ENCODE results near the gene PEF1. TPM values are rescaled to one million over a fixed set of nuclear protein-coding genes. Genes with fewer than 3 reads are reported as not detected.

PEF1 gene
- total RNA-seq, 1 donor from 2014 or later, result 43.8 TPM

GRCh38 chr1:31615939-31616338 is 28.7 kb downstream of the PEF1 start:
- Mint-ChIP-seq H3K4me3 (no peak overlapping the region), H3K4me1 (peaks cover 8% of the 10 kb centered on the region), H3K27ac (no peak overlapping the region), H3K9me3 (peaks cover 4% of the 10 kb centered on the region), H3K36me3 (no peaks in the 10 kb centered on the region), H3K27me3 (ENCODE audit: low read depth) (peaks cover 20% of the 10 kb centered on the region)
- no peak for DNase-seq (ENCODE audit: low spot score in 2 of 2, unreplicated experiment in 2 of 2)
- no peak for TF ChIP-seq CTCF (IDR thresholded peaks at IDR 0.05; ENCODE audit: unreplicated experiment)

- Mint-ChIP-seq H3K9me3 (peaks cover 4% of the 10 kb centered on the region), H3K36me3 (no peaks in the 10 kb centered on the region), H3K27ac (no peak overlapping the region), H3K4me3 (no peak overlapping the region), H3K4me1 (peaks cover 11% of the 10 kb centered on the region), H3K27me3 (ENCODE audit: low read depth) (peaks cover 20% of the 10 kb centered on the region)
- no peak for DNase-seq (ENCODE audit: low spot score in 2 of 2, unreplicated experiment in 2 of 2)
- TF ChIP-seq CTCF (IDR thresholded peaks at IDR 0.05; ENCODE audit: unreplicated experiment), result no peak
Measured at GRCh38 chr1:31615414-31615813, 29.3 kb downstream of the PEF1 start.

DNA sequence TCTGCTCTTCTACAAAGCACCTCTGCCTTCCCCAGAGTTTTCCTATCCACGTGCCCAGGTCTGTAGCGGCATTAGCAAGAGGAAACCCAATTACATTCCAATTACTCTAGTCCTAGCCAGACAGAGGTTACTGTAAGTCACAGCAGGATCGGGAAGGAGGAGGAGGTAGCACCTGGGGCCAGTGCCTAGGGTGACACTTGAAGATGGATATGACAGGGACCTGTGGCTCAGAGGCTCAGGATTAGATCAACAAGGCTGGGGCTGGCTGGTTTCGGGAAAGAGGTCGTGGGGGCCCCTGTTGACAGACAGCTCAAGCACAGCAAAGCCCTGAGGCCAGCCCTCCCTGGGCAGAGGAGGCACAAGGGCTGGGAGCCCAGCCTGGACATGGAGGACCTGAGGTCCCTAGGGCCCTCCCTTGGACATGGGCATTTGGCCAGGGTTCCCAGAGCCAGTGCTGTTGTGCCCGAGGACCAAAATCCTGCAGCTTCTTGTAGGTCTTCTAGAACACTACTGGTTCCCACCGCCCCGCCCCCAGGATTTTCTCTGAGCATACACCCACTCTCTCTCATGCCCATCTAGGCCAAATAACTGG is 30.2 kb downstream of the PEF1 start:
- peaks cover 17% of the 10 kb centered on the region for H3K4me1 Mint-ChIP-seq
- H3K36me3 Mint-ChIP-seq, result no peaks in the 10 kb centered on the region
- no peak overlapping the region for H3K27ac Mint-ChIP-seq
- no peak for TF ChIP-seq CTCF (IDR thresholded peaks at IDR 0.05; ENCODE audit: unreplicated experiment)
- no peak for DNase-seq (ENCODE audit: low spot score in 2 of 2, unreplicated experiment in 2 of 2)
- H3K9me3 Mint-ChIP-seq, result peaks cover 4% of the 10 kb centered on the region
- no peak overlapping the region for H3K4me3 Mint-ChIP-seq
- peaks cover 20% of the 10 kb centered on the region for H3K27me3 Mint-ChIP-seq (ENCODE audit: low read depth)

DNA sequence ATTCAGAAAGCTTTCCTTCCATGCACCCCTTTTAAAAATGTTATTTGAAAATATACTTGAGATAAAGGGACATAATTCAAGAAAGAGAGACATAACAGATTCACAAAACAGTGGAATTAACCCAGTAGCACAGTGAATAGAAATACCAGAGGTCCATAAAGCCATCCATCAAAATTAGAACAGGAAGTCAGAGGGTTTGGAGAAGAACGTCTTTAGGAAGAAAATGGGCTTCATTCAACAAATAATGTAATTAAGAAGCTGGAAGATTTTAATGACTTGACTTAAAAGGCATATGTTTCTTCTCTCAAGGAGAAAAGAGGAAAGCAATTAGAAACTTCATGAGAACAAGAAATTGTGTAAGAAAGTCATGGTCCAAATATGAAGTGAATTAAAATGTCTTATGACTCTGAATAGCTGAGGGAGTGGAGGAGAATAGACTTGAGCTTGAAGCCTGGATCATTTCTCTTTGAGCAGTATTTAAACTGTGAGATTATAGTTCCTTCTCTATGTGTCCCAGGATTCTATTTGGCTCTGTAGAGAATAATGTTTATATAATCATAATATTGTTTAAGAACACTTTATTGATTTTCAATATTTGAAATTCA is 35.1 kb downstream of the PEF1 start:
- Mint-ChIP-seq H3K36me3 (no peaks in the 10 kb centered on the region), H3K27ac (no peak overlapping the region), H3K4me1 (peaks cover 17% of the 10 kb centered on the region), H3K4me3 (no peak overlapping the region), H3K27me3 (ENCODE audit: low read depth) (no peaks in the 10 kb centered on the region), H3K9me3 (peaks cover 4% of the 10 kb centered on the region)
- DNase-seq (ENCODE audit: low spot score in 2 of 2, unreplicated experiment in 2 of 2), result no peak
- no peak for TF ChIP-seq CTCF (IDR thresholded peaks at IDR 0.05; ENCODE audit: unreplicated experiment)

GRCh38 chr1:31607360-31607759 is 37.3 kb downstream of the PEF1 start:
- Mint-ChIP-seq H3K9me3 (peaks cover 4% of the 10 kb centered on the region), H3K4me3 (no peak overlapping the region), H3K27ac (no peak overlapping the region), H3K4me1 (peaks cover 13% of the 10 kb centered on the region), H3K27me3 (ENCODE audit: low read depth) (no peaks in the 10 kb centered on the region), H3K36me3 (no peaks in the 10 kb centered on the region)
- TF ChIP-seq CTCF (IDR thresholded peaks at IDR 0.05; ENCODE audit: unreplicated experiment), result no peak
- DNase-seq (ENCODE audit: low spot score in 2 of 2, unreplicated experiment in 2 of 2), result no peak
